ENCODE results near the gene ARPP21. TPM values are rescaled to one million over a fixed set of nuclear protein-coding genes. Genes with fewer than 3 reads are reported as not detected.

The ARPP21 gene
- total RNA-seq, 3 donors from 2014 or later: 0.29 to 1.9 (median 0.46) TPM

GRCh38 chr3:35737934-35738706, 98.8 kb downstream of the ARPP21 start:
- intact Hi-C loops (cut with DNase I, micrococcal nuclease): no loop called here
- no peak overlapping the region for H3K4me3 ChIP-seq
- TF ChIP-seq CTCF (IDR thresholded peaks at IDR 0.05): no peak
- H3K36me3 ChIP-seq (ENCODE audit: low read depth): no peaks in the 10 kb centered on the region
- no peak for ATAC-seq
- no peaks in the 10 kb centered on the region for H3K4me1 ChIP-seq (ENCODE audit: low read depth)
- H3K9me3 ChIP-seq: no peaks in the 10 kb centered on the region
- DNase-seq: no peak

GRCh38 chr3:35739181-35739809, 100.0 kb downstream of the ARPP21 start:
- intact Hi-C loops (cut with DNase I, micrococcal nuclease): no loop called here
- Histone ChIP-seq H3K4me3 (no peak overlapping the region), H3K36me3 (ENCODE audit: low read depth) (no peaks in the 10 kb centered on the region), H3K4me1 (ENCODE audit: low read depth) (no peaks in the 10 kb centered on the region), H3K9me3 (no peaks in the 10 kb centered on the region)
- ATAC-seq: no peak
- no peak for TF ChIP-seq CTCF (IDR thresholded peaks at IDR 0.05)
- DNase-seq: peak in 1 of 3 donors; percentile 41

GRCh38 chr3:35739964-35740527, 100.7 kb downstream of the ARPP21 start:
- Histone ChIP-seq H3K4me3 (no peak overlapping the region), H3K4me1 (ENCODE audit: low read depth) (no peaks in the 10 kb centered on the region), H3K9me3 (no peaks in the 10 kb centered on the region), H3K36me3 (ENCODE audit: low read depth) (no peaks in the 10 kb centered on the region)
- intact Hi-C loops (cut with DNase I, micrococcal nuclease): no loop called here
- ATAC-seq: no peak
- TF ChIP-seq CTCF (IDR thresholded peaks at IDR 0.05): no peak
- no peak for DNase-seq

GRCh38 chr3:35743218-35743617, 103.9 kb downstream of the ARPP21 start:
- ATAC-seq (no peak), DNase-seq (no peak)
- H3K9me3 ChIP-seq: no peaks in the 10 kb centered on the region
- no peak for TF ChIP-seq CTCF (IDR thresholded peaks at IDR 0.05)
- no peaks in the 10 kb centered on the region for H3K4me1 ChIP-seq (ENCODE audit: low read depth)
- H3K36me3 ChIP-seq (ENCODE audit: low read depth): no peaks in the 10 kb centered on the region
- H3K4me3 ChIP-seq: no peak overlapping the region
- intact Hi-C loops (cut with DNase I, micrococcal nuclease): no loop called here

- intact Hi-C loops (cut with DNase I, micrococcal nuclease): no loop called here
- ATAC-seq: no peak
- Histone ChIP-seq H3K36me3 (ENCODE audit: low read depth) (no peaks in the 10 kb centered on the region), H3K9me3 (no peaks in the 10 kb centered on the region), H3K4me1 (ENCODE audit: low read depth) (no peaks in the 10 kb centered on the region), H3K4me3 (no peak overlapping the region)
- peak in 1 of 3 donors; percentile 15 for DNase-seq
- TF ChIP-seq CTCF (IDR thresholded peaks at IDR 0.05): no peak
Measured at GRCh38 chr3:35744419-35744818, 105.1 kb downstream of the ARPP21 start.
